K562 (cell line): Measurements from ENCODE around the gene OVOL3. TPM values are rescaled to one million over a fixed set of nuclear protein-coding genes. Genes with fewer than 3 reads are reported as not detected.

Experiments used
- ATAC-seq: fragments of 200-7000 bp; cut with Tn5 transposase; 3 replicates; pipeline ENCODE4 v1.9.1; 2020; ENCODE audit warnings: moderate library complexity
- BruUV-seq: library from RNA; stranded (reverse); fragments of 400-500 nt; replicated peaks from 2 replicates; lab custom pipeline; 2021; lab: Mats Ljungman, UMichigan
- CTCF ChIA-PET: fragments of 300-600 bp; formaldehyde crosslinking; extraction: SDS; loops from one replicate; lab custom pipeline; 2021; ENCODE audit warnings: low intra/inter-chr PET ratio; lab: Yijun Ruan, JAX
- POLR2A ChIA-PET: fragments of 300-600, 350-650 bp; sonication (Branson Sonifier 250); formaldehyde crosslinking; extraction: SDS; loops from one replicate; lab custom pipeline; 2021; ENCODE audit warnings: antibody characterized with exemption, inconsistent platforms; lab: Yijun Ruan, JAX
- DNase-seq, 4 experiments: peaks; one replicate each; pipeline versions ENCODE4 v3.0.0 to v3.0.0-alpha.2; 2011 to 2018; ENCODE audit warnings: low spot score in 3 of 4, mixed read lengths in 3 of 4; ENCODE audit errors: extremely low read depth in 1 of 4
- FAIRE-seq: peaks from 2 replicates; lab custom pipeline; 2011; peaks lifted over from hg19 to GRCh38; lab: Jason Lieb, UNC
- H2AFZ ChIP-seq: 2 replicates; pipeline ENCODE4 v1.6.0; 2011; ENCODE audit warnings: low read depth, low read length, control low read depth, inconsistent platforms
- H3K27ac ChIP-seq: fragments of 200-600 bp; 3 replicates; pipeline ENCODE4 v1.8.0; 2011; ENCODE audit warnings: low read depth, mild to moderate bottlenecking, control low read depth, inconsistent platforms, low read length, moderate library complexity, mixed read lengths; ENCODE audit errors: extremely low read depth
- H3K27me3 ChIP-seq, 2 experiments: fragments of 300-600 bp in 1 of 2; 2 replicates in 1 of 2; 3 replicates in 1 of 2; pipeline versions ENCODE4 v1.6.0 to v1.8.0; 2011; ENCODE audit warnings: inconsistent platforms in 2 of 2, low read length in 2 of 2, mild to moderate bottlenecking in 1 of 2, mixed read lengths in 1 of 2, moderate library complexity in 1 of 2; ENCODE audit not compliant: control insufficient read depth in 2 of 2, insufficient read depth in 2 of 2
- H3K36me3 ChIP-seq: fragments of 300-600 bp; 3 replicates; pipeline ENCODE4 v1.8.0; 2011; ENCODE audit warnings: mild to moderate bottlenecking, low read length, inconsistent platforms; ENCODE audit not compliant: control insufficient read depth, insufficient read depth
- H3K4me1 ChIP-seq, 2 experiments: fragments of 200-600 bp in 1 of 2; replicated peaks in 1 of 2; 2 replicates in 1 of 2; 3 replicates in 1 of 2; pipeline versions ENCODE4 v1.5.1 to v1.8.0; 2011; ENCODE audit warnings: inconsistent platforms in 2 of 2, low read length in 2 of 2, mild to moderate bottlenecking in 1 of 2, mixed read lengths in 1 of 2, moderate library complexity in 1 of 2; ENCODE audit not compliant: control insufficient read depth in 2 of 2, insufficient read depth in 2 of 2
- H3K4me2 ChIP-seq: 2 replicates; pipeline ENCODE4 v1.6.1; 2011; ENCODE audit warnings: low read length, control low read depth, inconsistent platforms, mixed read lengths; ENCODE audit not compliant: insufficient read depth
- H3K4me3 ChIP-seq: fragments of 200-600 bp; sonication (generic), shearing (Covaris generic); 2 replicates; pipeline ENCODE4 v1.5.1; 2016; ENCODE audit warnings: control low read depth, inconsistent platforms
- H3K79me2 ChIP-seq: fragments of 200-600 bp; 3 replicates; pipeline ENCODE4 v1.8.0; 2011; ENCODE audit warnings: low read length, inconsistent platforms; ENCODE audit not compliant: control insufficient read depth, insufficient read depth
- H3K9ac ChIP-seq, 2 experiments: 2 replicates each; pipeline versions ENCODE4 v1.6.0 to v1.6.1; 2011; ENCODE audit warnings: low read depth in 2 of 2, low read length in 2 of 2, control low read depth in 1 of 2, inconsistent platforms in 1 of 2, mild to moderate bottlenecking in 1 of 2, mixed read lengths in 1 of 2; ENCODE audit not compliant: insufficient read depth in 1 of 2
- H3K9me1 ChIP-seq: one replicate; pipeline ENCODE4 v1.6.0; 2011; ENCODE audit warnings: inconsistent platforms, mild to moderate bottlenecking, low read length, moderate library complexity; ENCODE audit not compliant: control insufficient read depth, insufficient read depth
- H3K9me3 ChIP-seq: replicated peaks from 2 replicates; pipeline ENCODE4 v1.5.1; 2011; ENCODE audit warnings: low read depth, low read length, inconsistent platforms; ENCODE audit not compliant: control insufficient read depth, insufficient read depth
- H4K20me1 ChIP-seq: replicated peaks from 2 replicates; pipeline ENCODE4 v1.6.1; 2011; ENCODE audit warnings: low read length, inconsistent platforms, mixed read lengths; ENCODE audit not compliant: control insufficient read depth, insufficient read depth
- CBX5 ChIP-seq: IDR thresholded peaks from 2 replicates; pipeline ENCODE4 v1.6.1; 2014; ENCODE audit warnings: low read depth, borderline replicate concordance
- CHD4 ChIP-seq: fragments of 200-600 bp; sonication (generic); IDR thresholded peaks from 3 replicates; pipeline ENCODE4 v1.6.1; 2012; ENCODE audit warnings: low read depth, mild to moderate bottlenecking, mixed read lengths, low read length, inconsistent platforms; ENCODE audit not compliant: insufficient read depth, insufficient replicate concordance, poor library complexity, severe bottlenecking
- CLOCK ChIP-seq: fragments of 250-450 bp; sonication (Bioruptor Pico); IDR thresholded peaks from 2 replicates; pipeline ENCODE4 v1.4.0; 2020; ENCODE audit warnings: mild to moderate bottlenecking, moderate library complexity, borderline replicate concordance
- DLX4 ChIP-seq: fragments of 250-450 bp; sonication (Bioruptor Pico); IDR thresholded peaks from 2 replicates; pipeline ENCODE4 v1.6.1; 2021; ENCODE audit warnings: mild to moderate bottlenecking
- MCM5 ChIP-seq: fragments of 450-650 bp; IDR thresholded peaks from 2 replicates; pipeline ENCODE4 v1.6.1; 2016; ENCODE audit warnings: low read depth
- SNAPC5 ChIP-seq: fragments of 250-450 bp; sonication (Bioruptor Pico); IDR thresholded peaks from 2 replicates; pipeline ENCODE4 v1.8.0; 2021; ENCODE audit warnings: moderate library complexity, mild to moderate bottlenecking, inconsistent platforms
- SPI1 ChIP-seq: IDR thresholded peaks from 2 replicates; pipeline ENCODE4 v1.6.1; 2011; ENCODE audit warnings: low read depth, low read length, control low read depth, borderline replicate concordance
- ZFP1 ChIP-seq: fragments of 450-650 bp; formaldehyde crosslinking; IDR thresholded peaks from 2 replicates; pipeline ENCODE4 v1.4.0; 2020; ENCODE audit warnings: mild to moderate bottlenecking, mixed read lengths
- ZNF445 ChIP-seq: fragments of 250-450 bp; sonication (Bioruptor Pico); IDR thresholded peaks from 2 replicates; pipeline ENCODE4 v1.4.0; 2020; ENCODE audit warnings: low read depth, mild to moderate bottlenecking, moderate library complexity
- WGBS: fragments of 100-300 bp; shearing (Covaris generic); methylation state at CpG from one replicate; pipeline ENCODE4 v1.1.6; 2016; ENCODE audit warnings: low coverage, mixed read lengths; ENCODE audit not compliant: insufficient coverage; ENCODE audit errors: missing lambda C conversion rate; 5-methylcytosine and 5-hydroxymethylcytosine counted together
- in situ Hi-C: fragments of 300-500 bp; cut with MboI; formaldehyde crosslinking; loops from 4 replicates; pipeline ENCODE4 v1.15.0; 2018; ENCODE audit warnings: inconsistent platforms, mixed read lengths
- intact Hi-C: fragments of 100-400 bp; cut with micrococcal nuclease; formaldehyde crosslinking; loops from 2 replicates; pipeline ENCODE4 v1.14.2; 2022
- polyA plus RNA-seq, 8 experiments: library from polyadenylated mRNA; depleted of rRNA in 4 of 8; stranded (reverse) in 5 of 8; unstranded in 3 of 8; fragments of >200 nt; fragmentation: Nextera tagmentation in 2 of 8; fragmentation: Illumina TruSeq in 1 of 8; extraction: Ambion mirVana in 2 of 8; extraction: Trizol in 1 of 8; gene quantifications; 2 replicates each; pipeline versions ENCODE4 v1.2.1 to v1.2.3, GENCODE V29; 2011 to 2014; ENCODE audit warnings: inconsistent platforms in 1 of 8, missing spikeins in 1 of 8
- total RNA-seq, 7 experiments: library from RNA; depleted of rRNA in 6 of 7; stranded (reverse); fragments of >200 nt in 6 of 7; fragmentation: Illumina TruSeq in 2 of 7; extraction: Trizol in 2 of 7; gene quantifications; 2 replicates each; pipeline versions ENCODE4 v1.2.1 to v1.2.3, GENCODE V29; 2011 to 2021; ENCODE audit warnings: low replicate concordance in 1 of 7

The OVOL3 gene
- total and polyA plus RNA-seq, 9 of the 15 experiments (the other 6 are each of a cell fraction or from before 2014, with no cell fraction given): not detected

- intact Hi-C loops: no loop called here
- BruUV-seq: no TSS peak
- Histone ChIP-seq H3K36me3 (peaks cover 83% of the 10 kb centered on the region), H3K27ac (no peak overlapping the region), H4K20me1 (no peaks in the 10 kb centered on the region), H2AFZ (no peak overlapping the region), H3K79me2 (no peaks in the 10 kb centered on the region), H3K4me1 (no peaks in the 10 kb centered on the region), H3K27me3 (no peaks in the 10 kb centered on the region), H3K9me1 (peaks cover 2% of the 10 kb centered on the region), H3K9me3 (no peaks in the 10 kb centered on the region), H3K9ac (no peak overlapping the region; a peak in 1 of 4 replicates), H3K4me3 (no peak overlapping the region), H3K4me2 (no peak overlapping the region)
- ATAC-seq (no peak), DNase-seq (no peak), FAIRE-seq (no peak)
- POLR2A ChIA-PET: interaction anchor here (0.6 kb wide), 1 partner anchor 1024 kb away, joined by 3 read pairs; no protein-coding TSS in a partner anchor
- 95% methylated on average over 6 of the region's 6 CpGs for WGBS
- CTCF ChIA-PET: no interaction called here
- in situ Hi-C loops: no loop called here
- TF ChIP-seq MCM5 (no peak), DLX4 (CRISPR knock-in tag) (no peak), ZFP1 (CRISPR knock-in tag) (no peak), CBX5 (no peak), CHD4 (no peak), SNAPC5 (CRISPR knock-in tag) (no peak), ZNF445 (CRISPR knock-in tag) (no peak), SPI1 (no peak), CLOCK (no peak)
Observed at GRCh38 chr19:36093687-36094086, 17.3 kb upstream of the OVOL3 start.
